NCI-H446 (cell line): ENCODE data around the gene DMD.

Experiments
- DNase-seq, 2 experiments: peaks; one replicate each; lab custom pipeline; 2025; lab: John Stamatoyannopoulos, UW

The DMD gene

DNA sequence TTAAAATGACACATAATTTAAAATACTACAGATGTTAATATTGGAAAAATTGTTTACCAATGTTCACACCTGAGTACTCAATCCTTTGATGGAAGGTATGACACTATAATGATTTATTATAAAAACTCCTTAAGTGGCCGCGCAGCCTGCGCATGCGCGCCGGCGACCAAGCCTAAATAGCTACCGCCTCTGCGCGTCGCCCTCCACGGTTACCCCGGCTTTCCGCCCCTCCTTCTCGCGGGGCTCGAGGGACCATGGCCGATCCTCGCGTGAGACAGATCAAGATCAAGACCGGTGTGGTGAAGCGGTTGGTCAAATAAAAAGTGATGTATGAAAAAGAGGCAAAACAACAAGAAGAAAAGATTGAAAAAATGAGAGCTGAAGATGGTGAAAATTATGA, 170.2 kb downstream of the DMD start:
- DNase-seq = no peak

DNA sequence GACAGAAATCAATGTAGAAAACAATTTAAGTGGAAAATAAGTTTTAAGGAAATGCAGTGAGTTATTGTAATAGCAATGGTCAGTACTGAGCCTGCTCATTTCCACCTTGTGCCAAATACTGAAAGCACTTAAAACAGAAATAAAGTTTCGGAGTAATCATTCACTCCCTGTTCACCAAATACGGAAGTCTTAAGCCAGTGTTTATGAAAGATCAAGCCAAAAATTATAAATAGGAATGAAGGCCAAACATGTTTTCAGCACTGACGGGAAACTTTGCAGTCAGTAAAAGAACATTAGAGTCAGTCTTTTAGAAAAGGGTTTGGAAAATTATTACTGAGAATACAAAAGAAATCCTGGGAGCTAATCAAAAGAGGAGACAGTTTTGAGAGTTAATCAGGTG, 178.6 kb downstream of the DMD start:
- DNase-seq = no peak

DNA sequence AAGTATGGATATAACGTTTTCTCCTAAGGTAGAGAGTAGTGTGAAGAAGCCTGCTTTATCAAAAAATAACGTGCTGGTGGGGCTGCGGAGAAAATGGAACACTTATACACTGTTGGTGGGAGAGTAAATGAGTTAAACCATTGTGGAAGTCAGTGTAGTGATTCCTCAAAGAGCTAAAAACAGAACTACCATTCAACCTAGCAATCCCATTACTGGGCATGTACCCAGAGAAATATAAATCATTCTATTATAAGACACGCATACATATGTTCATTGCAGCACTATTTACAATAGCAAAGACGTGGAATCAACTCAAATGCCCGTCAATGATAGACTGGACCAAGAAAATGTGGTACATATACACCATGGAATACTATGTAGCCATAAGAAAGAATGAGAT, 196.4 kb downstream of the DMD start:
- no peak for DNase-seq

DNA sequence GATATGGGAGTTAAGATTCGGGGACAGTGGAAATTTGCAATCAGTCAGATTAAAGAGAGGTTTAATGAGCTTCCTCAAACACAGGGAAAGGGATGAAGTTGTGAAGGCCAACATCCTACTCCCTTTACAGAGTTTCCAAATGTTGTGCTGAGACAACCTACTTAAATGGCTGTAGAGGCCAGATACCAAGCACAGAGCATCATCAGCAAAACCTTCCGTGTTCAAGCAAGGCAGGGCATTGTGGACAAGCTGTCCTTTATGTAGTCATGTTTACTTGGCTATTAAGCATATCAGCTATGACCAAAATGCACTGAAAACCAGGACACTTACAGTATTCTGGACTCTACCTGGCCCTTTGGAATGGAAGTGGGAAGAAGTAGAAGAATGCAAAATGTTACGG, 197.3 kb downstream of the DMD start:
- DNase-seq = no peak

DNA sequence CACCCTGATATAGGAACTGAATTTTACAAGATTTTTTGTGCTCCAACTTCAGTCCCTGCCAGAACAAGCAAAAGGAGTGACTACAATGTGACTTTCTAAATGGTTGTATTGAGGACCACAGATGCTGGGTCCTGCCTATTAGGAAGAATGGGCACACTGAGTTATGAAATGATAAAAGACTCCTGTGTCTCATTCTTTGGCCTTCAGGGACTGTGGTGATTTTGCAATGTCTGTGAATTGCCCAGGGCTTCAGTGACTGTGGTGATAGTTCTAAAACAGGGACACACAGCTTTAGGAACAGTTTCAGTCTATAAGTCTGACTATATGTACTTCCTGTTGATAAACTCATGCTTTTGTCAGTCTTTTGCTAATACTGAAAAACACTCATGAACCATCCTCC, 210.2 kb downstream of the DMD start:
- no peak for DNase-seq

DNA sequence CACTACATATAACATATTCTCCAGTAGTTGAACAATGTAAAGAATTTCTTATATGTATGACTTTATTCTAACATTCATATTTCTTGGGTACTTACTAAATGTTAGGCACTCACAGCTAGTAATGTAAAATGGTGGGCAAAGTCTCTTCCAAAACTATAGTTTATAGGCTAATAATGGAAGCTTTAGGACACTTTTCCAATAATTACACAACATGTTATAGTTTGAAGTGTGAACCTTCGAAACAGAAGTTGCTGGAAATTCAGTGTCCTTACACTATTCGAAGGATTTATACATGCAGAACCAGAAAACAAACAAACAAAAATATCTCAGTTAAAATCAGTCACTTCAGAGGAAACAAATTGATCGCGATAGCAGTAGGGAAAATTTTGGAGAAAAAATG, 212.6 kb downstream of the DMD start:
- DNase-seq = no peak

DNA sequence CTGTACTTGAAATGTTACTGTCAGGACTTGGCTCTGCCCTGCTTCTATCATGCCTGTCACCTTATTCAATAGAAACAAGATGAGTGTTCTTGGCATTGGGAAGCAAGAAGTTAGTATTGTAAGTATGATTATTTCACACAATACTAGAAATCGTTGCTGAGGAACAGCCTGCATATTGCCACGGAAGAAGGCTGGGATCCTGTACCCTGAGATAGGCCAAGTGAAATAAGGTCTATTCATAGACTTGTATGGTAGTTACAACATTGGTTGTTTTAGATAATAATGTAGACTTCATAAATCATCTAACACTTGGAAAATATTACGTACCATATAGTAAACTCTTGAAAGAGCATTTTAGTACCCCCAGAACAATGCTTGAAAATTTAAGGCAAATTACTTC, 215.9 kb downstream of the DMD start:
- DNase-seq = no peak

DNA sequence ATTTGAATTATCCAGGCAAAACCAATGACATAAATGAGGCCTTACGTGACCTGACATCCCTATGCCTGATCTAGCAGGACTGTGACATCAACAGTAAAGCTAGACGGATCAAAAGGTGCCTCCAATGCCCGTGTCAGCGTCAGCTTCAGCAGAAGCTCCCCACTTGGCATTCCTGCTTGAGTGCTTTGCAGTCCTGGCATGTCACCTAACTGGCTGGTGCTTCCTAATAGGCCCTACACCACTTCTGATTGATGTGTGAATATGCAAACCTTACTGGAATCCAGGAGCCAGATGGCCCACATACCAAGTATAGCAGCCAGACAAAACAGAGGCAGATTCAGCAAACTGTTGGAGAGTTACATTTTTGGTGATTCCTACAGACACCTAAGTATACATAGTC, 224.2 kb downstream of the DMD start:
- no peak for DNase-seq

DNA sequence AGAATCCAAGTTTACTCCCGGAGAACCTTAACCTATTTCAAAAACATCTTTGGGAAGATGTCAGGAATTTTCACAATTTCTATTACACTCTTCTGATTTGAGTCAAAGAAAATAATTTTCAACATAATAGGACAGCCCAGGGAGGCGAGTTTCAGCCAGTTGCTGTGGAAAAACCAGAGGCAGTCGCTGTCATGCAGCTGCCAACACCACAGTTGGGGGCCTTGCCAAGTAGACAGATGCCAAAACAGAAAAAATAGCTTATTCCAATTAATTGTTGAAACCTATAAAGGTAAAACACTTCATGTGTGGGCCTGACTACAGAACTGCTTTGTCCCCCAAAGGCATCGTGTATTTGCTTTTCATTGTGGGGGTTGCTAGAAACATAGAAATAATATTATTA, 225.8 kb downstream of the DMD start:
- no peak for DNase-seq

DNA sequence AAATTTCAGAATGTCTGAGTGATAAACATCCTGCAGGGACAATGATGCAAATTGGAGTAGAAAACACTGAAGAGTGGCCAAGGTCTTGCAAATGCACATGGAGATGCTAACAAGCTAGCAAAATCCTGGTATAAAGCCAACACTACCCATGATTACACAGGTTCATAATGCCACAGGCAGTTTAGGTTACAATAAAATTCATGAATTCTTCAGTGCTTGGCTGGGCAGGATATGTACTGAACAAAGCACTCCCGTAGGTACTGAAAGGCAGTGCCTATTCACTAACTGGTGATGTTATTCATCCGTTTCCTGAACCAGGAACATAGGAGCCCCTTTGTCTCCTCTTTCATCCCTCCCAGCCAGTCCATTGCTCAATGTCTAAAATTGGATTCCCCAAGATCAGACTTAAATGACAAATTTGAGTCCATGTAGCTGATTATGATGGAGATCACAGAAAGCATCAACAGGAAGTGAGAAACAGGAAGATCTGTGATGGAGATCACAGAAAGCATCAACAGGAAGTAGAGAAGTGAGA, 244.5 kb downstream of the DMD start:
- no peak for DNase-seq

DNA sequence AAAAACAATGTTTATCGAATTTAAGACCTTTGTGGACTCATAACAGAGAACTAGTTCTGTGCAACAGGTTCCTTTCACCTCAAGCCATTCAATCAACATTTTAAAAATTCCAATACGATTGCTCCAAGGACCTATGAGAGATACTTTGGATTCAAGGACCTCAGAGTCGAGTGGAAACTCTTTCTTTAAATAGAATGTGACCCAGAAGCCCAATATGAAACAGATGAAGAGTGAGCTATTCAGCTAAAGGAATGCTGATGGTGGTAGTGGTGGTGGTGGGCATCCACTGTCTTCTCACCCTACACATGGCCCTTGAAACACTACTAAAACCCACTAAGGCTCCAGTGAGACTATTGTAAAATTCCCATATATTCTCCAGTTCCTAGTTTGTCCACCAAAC, 257.2 kb downstream of the DMD start:
- DNase-seq = no peak

DNA sequence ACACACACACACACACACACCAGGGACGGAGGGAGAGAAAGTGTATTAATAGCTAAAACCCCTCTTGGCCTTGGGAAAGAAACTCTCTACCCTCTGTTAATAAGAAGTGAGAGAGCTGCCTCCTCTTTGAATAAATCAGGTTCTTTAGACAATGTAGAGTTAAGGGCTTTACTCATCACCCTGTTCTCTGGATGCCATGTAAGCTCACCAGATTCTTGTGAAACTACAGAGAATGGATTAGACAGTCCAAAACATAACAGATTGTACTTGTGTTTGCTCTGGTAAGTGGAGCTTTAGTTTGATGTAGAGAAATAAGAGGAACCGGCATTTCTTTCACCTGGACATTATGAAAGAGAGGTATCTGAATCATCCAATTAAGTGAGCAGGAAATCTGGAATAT, 263.2 kb downstream of the DMD start:
- no peak for DNase-seq

DNA sequence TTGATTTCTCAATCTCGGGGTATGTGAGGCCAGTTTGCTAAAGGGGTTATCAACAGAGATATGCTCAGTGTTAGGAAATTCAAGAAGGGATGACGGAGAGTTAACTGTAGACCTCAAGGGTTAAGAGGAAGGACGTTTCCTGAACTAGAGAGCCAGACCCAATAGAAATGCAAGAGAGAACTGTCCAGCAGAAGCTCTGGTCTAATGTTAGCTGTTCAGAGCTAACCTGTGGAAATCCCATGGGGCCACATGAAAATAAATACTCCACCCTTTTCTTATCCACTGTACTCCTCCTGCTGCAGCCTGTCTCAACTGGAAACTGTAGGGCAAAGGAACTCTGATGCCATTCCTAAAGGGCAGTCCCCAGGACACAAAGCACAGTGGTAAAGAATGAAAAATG, 274.3 kb downstream of the DMD start:
- DNase-seq = no peak

DNA sequence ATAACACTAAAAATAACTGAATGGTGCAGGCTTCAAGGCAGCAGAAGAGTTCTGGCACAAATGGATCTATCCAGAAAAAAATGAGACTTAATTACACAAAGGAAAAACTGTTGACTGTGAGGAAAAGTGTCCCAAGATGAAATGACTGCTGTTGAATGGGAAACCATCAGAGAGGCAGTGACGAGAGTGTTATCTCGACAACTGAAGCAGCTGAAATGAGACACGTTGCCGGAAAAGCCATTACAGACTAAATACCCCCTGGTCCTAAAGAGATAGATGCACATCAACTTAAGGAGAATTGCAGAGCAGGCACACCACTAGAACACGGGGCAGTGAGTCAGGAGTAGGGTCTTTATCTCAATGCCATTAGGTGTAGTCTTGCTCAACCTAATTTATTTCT, 277.8 kb downstream of the DMD start:
- no peak for DNase-seq

DNA sequence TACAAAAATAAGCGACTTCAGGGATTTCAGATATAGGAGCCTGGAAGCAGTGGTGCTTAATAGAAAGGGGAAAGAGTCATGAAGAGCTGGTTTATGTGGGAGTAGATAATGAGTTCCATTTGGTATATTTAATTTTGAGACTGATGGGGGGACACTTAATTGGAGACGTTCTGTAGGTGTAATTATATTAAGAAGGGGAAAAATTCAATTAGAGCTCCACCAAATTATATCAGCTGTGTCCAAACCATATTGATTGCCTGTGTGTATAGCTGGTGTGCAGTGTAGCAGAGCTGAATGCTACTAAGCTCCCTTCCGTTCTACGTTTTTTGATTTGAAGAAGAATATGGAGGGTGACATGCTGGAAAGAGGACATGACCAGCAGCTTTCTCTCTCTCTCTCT, 282.3 kb downstream of the DMD start:
- DNase-seq = no peak

DNA sequence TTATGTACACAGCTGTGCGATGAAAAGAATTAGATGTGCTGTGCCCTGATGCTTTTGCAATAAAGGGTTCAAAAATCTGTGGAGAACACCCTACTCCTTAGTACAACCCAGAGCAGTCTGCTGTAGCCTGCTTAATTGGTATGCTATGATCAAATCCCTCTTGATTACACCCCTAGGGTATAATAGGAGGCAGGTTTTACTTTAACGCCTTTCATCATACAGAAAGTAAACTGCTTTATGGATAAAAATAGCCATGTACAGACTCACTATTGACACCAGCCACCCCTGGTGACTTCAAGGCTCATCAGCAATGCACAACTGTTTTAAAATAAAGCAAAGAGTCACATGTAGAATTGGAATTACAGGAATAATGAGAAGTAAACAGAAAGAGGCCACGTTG, 315.3 kb downstream of the DMD start:
- DNase-seq = no peak

DNA sequence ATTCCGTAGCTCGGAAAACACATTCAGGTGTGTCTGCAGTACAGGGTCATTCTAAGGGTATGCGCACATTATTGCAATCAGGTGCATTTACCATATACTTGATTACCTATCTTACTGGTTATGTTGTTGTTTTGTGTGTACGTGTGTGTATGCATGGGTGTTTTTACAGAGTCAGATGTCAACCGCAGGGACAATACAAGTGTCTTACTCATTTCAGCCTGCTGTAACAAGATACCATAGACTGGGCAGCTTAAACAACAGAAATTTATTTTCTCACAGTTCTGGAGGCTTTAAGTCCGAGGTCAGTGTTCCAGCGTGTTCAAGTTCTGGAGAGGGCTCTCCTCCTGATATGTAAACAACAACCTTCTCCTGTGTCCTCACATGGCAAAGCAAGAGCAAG, 316.7 kb downstream of the DMD start:
- DNase-seq = no peak

DNA sequence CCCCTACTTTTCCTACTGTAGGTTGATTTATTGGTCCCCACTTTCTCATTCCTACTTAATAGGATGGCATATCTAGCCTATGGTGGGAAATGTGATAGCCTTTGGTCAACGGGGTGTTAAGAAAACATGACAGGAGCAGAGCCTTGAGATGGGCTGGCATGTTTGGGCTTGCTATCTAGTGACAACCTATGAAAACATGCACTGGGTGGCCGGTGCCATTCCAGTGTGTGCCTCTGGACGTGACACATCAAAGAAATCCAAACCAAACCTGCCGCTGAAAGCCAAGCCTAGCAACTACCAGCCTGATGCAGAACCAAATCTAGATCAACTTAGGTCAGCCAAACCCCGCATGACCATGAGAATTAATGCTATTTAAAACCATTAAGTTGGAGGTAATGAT, 317.6 kb downstream of the DMD start:
- no peak for DNase-seq

DNA sequence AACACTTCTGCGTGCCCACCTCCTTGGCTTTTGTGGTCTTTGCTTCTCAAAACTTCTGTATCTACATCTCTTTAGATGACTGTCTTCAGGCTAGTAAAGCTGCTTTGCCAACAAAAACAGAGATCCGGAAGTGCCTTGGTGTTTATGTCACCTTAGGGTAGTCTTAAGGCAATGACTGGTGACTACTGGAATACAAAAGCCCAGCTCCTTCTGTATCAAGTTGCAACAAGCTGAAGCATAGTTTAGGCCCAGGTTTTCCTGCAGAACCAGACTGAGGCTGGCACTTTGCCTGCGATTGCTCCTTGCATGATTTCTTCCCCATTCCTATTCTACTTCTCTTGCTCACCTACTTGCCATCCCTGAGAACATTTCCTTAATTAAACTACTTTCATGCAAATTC, 333.8 kb downstream of the DMD start:
- DNase-seq = no peak

DNA sequence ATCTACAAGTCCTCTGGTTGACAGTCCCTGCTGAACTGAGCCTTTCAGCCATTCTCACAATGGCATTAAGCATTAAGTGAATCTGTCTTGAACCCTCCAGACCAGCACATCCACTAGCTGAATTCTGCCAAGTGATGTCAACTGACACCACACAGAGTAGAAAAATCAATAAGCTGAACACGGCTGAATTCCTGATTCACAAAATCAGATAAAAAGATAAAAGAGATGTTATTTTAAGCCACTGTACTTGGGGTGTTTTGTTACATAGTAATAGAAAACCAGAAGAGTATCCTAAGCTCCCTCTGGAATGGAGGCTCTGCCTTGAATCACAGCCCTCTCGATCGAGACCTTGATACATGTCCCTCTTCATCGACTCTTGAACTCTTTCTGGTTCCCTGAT, 336.5 kb downstream of the DMD start:
- DNase-seq = no peak

DNA sequence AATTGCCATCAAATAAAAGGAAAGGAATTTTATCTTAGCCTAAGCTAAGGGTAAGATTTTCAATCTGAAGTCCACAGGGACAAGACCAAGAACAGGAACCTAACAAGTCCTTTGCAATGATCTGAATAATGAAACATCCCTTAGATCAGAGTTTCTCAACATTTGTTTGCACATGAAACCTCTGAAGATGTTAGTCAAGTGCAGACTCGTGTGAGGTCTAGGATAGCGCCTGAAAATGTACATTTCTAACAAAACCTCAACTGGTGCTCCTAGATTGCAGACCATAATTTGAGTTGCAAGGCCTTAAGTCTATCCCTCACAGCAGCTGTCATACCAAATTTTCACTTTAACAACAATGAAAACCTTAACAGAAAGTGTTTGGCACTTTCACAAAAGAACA, 337.6 kb downstream of the DMD start:
- no peak for DNase-seq

DNA sequence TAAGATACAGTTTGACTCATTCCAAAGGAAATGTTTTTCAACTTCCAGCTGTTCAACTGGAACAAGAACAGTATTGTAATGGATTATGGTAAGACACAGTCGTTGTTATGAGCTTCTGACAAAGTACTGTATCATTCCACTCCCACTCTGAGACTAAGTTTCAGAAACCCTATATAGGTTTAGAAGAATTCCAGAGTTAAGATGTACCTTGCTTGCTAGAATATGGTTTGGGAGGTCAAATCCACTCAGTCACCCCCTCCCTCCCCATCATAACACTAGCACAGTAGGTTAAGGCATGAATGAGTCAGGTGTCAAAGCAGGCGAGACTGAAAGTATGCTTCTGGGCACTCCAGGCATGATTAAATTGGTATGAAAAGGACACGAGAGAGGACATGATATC, 339.7 kb downstream of the DMD start:
- no peak for DNase-seq

DNA sequence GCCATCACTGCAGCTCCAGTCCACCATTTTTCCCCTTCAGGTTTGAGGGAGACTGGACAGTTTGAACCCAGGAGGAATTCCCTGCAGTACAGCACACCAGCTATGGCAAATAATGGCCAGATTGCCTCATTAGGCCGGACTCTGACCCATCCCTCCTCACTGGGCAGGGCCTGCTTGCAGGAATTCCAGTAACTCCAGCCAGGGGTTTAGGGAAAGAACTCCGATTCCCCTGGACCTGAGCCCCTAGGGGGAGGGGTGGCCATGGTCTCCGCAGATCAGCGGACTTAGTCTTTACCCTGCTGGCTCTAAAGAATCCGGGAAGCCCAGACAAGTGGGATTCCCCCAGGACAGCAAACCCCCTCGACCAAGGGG, 342.8 kb downstream of the DMD start:
- no peak for DNase-seq

DNA sequence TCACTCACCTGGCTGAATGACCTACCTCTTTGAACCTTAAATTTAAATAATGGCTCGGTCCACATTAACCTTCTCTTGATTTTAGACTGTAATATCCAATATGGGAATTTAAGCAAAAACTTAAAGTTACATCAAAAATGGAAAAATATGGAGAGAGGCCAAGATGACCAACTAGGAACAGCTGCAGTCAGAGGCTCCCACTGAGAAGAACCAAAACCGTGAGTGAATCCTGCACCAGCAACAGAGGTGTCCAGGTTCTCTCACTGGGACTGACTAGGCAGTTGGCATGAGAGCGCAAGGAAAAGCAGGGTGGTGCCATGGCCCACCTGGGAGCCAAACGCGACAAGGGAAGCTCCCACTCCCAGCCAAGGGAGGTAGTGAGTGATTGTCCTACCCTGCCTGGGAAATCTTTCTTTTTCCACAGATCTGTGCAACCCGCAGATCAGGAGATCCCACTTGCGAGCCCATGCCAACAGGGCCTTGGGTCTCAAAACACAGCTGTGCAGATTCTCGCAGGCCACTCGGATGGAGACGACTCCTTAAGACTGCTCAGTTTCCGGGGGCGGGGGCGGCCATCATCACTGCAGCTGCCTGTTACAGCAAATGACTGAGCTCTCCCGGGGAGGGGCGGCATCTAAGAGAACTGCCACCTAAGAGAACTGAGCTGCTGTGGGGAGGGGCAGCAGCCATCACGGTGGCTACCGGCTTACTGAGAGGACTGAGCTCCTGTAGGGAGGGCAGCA, 343.4 kb downstream of the DMD start:
- no peak for DNase-seq

DNA sequence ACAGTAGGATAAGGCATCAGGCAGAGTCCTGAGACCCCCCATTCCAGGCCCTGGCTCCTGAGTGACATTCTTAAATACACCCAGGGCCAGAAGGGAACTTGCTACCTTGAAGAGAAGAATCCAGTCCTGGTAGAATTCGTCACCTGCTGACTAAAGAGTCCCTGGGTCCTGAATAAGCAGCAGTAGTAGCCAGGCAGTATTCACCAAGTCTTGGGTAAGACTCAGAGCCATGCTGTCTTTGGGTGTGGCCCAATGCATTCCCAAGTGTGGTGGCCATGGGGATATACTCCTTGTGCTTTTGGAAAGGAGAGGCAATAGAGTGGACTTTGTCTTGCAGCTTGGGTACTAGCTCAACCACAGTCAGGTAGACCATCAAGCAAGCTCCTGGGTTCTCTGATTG, 359.1 kb downstream of the DMD start:
- no peak for DNase-seq
